GM12865 (cell line): Measurements from ENCODE around the gene LRP1-AS.

Source experiments
- DNase-seq: peaks from one replicate; pipeline ENCODE4 v3.0.0; 2010; ENCODE audit warnings: low read depth
- H3K4me3 ChIP-seq: 2 replicates; pipeline ENCODE4 v1.5.1; 2011; ENCODE audit warnings: mild to moderate bottlenecking, low read depth, low read length, control low read depth
- CTCF ChIP-seq: IDR thresholded peaks from 2 replicates; pipeline ENCODE4 v1.5.1; 2011; ENCODE audit warnings: low read length, control low read depth, low read depth, inconsistent platforms; ENCODE audit not compliant: insufficient read depth; ENCODE audit errors: missing control alignments

LRP1-AS gene

GRCh38 chr12:57099047-57099714 lies 48.2 kb downstream of the LRP1-AS start:
- no peak for TF ChIP-seq CTCF
- H3K4me3 ChIP-seq: no peak overlapping the region
- DNase-seq: no peak

- no peak overlapping the region for H3K4me3 ChIP-seq
- TF ChIP-seq CTCF: no peak
- no peak for DNase-seq
These were observed 48.9 kb downstream of the LRP1-AS start for GRCh38 chr12:57098546-57098945.

GRCh38 chr12:57097554-57097835 lies 49.9 kb downstream of the LRP1-AS start:
- DNase-seq: no peak
- H3K4me3 ChIP-seq: no peak overlapping the region
- TF ChIP-seq CTCF: no peak

- no peak overlapping the region for H3K4me3 ChIP-seq
- DNase-seq: no peak
- no peak for TF ChIP-seq CTCF
These were observed 50.5 kb downstream of the LRP1-AS start for GRCh38 chr12:57096748-57097553.

- no peak for TF ChIP-seq CTCF
- DNase-seq: no peak
- H3K4me3 ChIP-seq: no peak overlapping the region
These were observed 51.3 kb downstream of the LRP1-AS start for GRCh38 chr12:57096099-57096572.

GRCh38 chr12:57095440-57095839 lies 52.0 kb downstream of the LRP1-AS start:
- H3K4me3 ChIP-seq: no peak overlapping the region
- DNase-seq: no peak
- TF ChIP-seq CTCF: no peak
